Measurements from ENCODE around the gene SURF6.
"Not testable (repeated sequence)": the region's sequence is repeated elsewhere in the genome, so short reads cannot be mapped to it uniquely, and the experiment has no call there.

The SURF6 gene

DNA sequence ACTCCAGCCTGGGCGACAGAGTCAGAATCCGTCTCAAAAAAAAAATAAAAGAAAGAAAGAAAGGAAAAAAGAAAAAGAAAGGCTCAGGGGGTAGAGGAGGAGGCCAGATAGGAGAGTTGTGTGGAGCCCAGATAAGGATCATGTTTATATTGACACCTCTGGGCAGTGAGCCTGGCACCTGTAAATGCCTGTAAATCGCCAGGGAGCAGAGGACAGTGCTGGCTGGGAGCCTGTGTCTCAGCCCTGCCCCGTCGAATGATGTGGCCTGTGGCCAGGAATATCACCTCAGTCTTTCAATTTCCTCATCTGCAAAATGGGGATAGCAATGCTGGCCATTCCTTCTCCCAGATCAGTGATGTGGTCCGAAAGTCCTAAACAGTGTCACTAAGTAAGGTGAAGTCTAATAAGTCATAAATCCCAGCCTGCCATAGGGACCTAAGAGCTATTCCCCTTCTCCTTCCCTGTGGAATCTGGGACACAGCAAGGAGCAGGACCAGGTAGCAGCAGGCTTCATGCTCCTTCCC is 50.7 kb downstream of the SURF6 start:
- no peak for DNase-seq (ENCODE audit: low read depth)

DNA sequence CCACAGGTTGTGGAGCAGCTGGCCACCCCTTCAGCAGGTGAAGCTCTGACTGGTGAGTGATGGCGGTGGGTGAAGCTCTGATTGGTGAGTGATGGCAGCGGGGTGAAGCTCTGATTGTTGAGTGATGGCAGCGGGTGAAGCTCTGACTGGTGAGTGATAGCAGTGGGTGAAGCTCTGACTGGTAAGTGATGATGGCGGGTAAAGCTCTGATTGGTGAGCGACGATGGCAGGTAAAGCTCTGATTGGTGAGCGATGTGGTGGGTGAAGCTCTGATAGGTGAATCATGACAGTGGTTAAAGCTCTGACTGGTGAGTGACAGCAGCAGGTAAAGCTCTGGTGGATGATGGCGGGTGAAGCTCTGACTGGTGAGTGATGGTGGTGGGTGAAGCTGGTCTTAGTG is 51.6 kb downstream of the SURF6 start:
- no peak for DNase-seq (ENCODE audit: low read depth)

DNA sequence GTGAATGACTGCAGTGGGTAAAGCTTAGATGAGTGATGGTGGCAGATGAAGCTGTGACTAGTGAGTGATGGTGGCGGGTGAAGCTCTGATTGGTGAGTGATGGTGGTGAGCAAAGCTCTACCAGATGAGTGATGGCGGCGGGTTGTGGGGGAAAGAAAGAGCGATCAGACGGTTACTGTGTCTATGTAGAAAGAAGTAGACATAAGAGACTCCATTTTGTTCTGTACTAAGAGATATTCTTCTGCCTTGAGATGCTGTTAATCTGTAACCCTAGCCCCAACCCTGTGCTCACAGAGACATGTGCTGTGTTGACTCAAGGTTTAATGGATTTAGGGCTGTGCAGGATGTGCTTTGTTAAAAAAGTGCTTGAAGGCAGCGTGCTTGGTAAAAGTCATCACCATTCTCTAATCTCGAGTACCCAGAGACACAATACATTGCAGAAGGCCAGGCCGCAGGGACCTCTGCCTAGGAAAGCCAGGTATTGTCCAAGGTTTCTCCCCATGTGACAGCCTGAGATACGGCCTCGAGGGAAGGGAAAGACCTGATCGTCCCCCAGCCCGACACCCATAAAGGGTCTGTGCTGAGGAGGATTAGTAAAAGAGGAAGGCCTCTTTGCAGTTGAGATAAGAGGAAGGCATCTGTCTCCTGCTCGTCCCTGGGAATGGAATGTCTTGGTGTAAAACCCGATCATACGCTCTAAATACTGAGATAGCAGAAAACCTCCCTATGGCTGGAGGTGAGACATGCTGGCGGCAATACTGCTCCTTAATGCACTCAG is 52.5 kb downstream of the SURF6 start:
- DNase-seq (ENCODE audit: low read depth) = not testable (repeated sequence)

GRCh38 chr9:133282464-133283238 is 53.3 kb downstream of the SURF6 start:
- no peak for DNase-seq (ENCODE audit: low read depth)

- DNase-seq (ENCODE audit: low read depth) = no peak
Observed at GRCh38 chr9:133280392-133280791, 55.6 kb downstream of the SURF6 start.

Data from HS-5 (cell line).